ENCODE results near the gene POGZ.

GRCh38 chr1:151399324-151400171 is 59.7 kb downstream of the POGZ start, which contains the start of gene PSMB4:
- TF ChIP-seq CTCF (IDR thresholded peaks at IDR 0.05; ENCODE audit: poor library complexity) (peak; percentile 42), EZH2 (IDR thresholded peaks at IDR 0.05; ENCODE audit: borderline replicate concordance) (no peak), EZH2phosphoT487 (IDR thresholded peaks at IDR 0.05; ENCODE audit: low read depth, severe bottlenecking, unreplicated experiment) (no peak)

All from hepatocyte (in vitro differentiated cells).